DOHH2 (cell line): ENCODE results near the gene GAGE10.
"Not testable (repeated sequence)": the region's sequence is repeated elsewhere in the genome, so short reads cannot be mapped to it uniquely, and the experiment has no call there.

Experiments
- CTCF ChIP-seq: fragments of 200-600 bp; sonication (generic); IDR thresholded peaks from one replicate; pipeline ENCODE4 v1.5.1; 2014; ENCODE audit warnings: antibody characterized with exemption, mild to moderate bottlenecking, low read depth, low read length; ENCODE audit not compliant: poor library complexity, severe bottlenecking
- EZH2phosphoT487 ChIP-seq: fragments of 200-600 bp; sonication (generic); IDR thresholded peaks from 2 replicates; pipeline ENCODE4 v1.6.1; 2017; ENCODE audit warnings: borderline replicate concordance, mild to moderate bottlenecking, antibody characterized with exemption, low read length, moderate library complexity, mixed read lengths

DNA sequence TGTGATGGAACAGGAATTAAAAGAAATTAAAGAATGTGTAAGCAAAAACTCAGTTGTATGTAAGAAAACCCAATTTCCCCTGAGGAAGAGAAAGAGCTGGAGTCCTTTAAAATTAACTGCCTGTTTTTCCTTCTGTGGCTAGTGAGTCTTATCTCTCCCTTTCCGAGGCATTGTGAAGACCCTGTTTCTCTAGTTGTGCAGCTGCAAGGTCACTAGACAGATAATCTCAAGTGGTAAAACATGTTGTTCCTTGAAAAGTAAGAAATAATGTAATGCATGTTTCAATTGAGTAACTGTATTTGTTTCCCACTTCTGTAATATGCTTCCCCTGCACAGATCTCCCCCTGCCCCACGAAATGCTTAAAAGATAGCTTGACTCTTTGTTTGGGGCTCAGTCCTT, 4.3 kb downstream of the GAGE10 start:
- TF ChIP-seq CTCF, EZH2phosphoT487: not testable (repeated sequence)
